Upper lobe of left lung (tissue), 4 donors: ENCODE results near the gene KCNT1.

Experiments used
- CTCF ChIP-seq, 6 experiments: fragments of 450-650 bp in 4 of 6; fragments of 200-600 bp in 2 of 6; sonication (generic) in 2 of 6; IDR thresholded peaks; one replicate each; pipeline ENCODE4 v1.5.1; 2016 to 2019; ENCODE audit warnings: antibody characterized with exemption in 6 of 6
- EP300 ChIP-seq, 4 donors: sonication (generic); formaldehyde crosslinking; IDR thresholded peaks; one replicate each; pipeline ENCODE4 v1.5.1; 2017; ENCODE audit warnings: antibody characterized with exemption in 4 of 4, control low read depth in 2 of 4
- POLR2A ChIP-seq, 4 donors: fragments of 450-650 bp; IDR thresholded peaks; one replicate each; pipeline ENCODE4 v1.5.1; 2016 to 2017; ENCODE audit warnings: antibody characterized with exemption in 4 of 4, mild to moderate bottlenecking in 2 of 4
- POLR2AphosphoS5 ChIP-seq, 2 donors: sonication (generic); formaldehyde crosslinking; IDR thresholded peaks; one replicate each; pipeline ENCODE4 v1.5.1; 2017; ENCODE audit warnings: antibody characterized with exemption in 2 of 2

DNA sequence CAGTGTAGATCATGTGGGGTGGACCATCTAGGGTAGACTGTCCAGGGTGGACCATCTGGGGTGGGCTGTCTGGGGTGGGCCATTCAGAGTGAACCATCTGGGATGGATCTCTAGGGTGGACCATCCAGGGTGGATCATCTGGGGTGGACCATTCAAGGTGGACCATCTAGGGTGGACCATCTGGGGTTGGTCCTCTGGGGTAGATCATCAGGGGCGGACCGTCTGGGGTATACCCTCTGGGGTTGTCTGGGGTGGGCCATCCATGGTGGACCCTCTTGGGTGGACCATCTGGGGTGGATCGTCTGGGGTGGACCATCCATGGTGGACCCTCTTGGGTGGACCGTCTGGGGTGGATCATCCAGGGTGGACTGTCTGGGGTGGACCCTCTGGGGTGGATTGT lies 64.3 kb downstream of the KCNT1 start:
- TF ChIP-seq CTCF (IDR thresholded peaks at IDR 0.05) (no peak), POLR2A (IDR thresholded peaks at IDR 0.05) (no peak), POLR2AphosphoS5 (IDR thresholded peaks at IDR 0.05) (no peak), EP300 (IDR thresholded peaks at IDR 0.05) (no peak)
